HG02938 (cell line): ENCODE results near the gene IFITM10.

ENCODE experiments used
- ATAC-seq: cut with Tn5 transposase; IDR thresholded peaks from one replicate; pipeline ENCODE4 v1.9.1; 2021; ENCODE audit warnings: mild to moderate bottlenecking, moderate library complexity; ENCODE audit not compliant: unreplicated experiment

The IFITM10 gene

GRCh38 chr11:1750481-1750839 lies at the start of gene IFITM10:
Gene IFITM10, minus strand, starts transcription at chr11:1750595. Its CDS starts 153 bp downstream, at chr11:1750442.
- no peak for ATAC-seq

- no peak for ATAC-seq
These were observed 47.2 kb upstream of the IFITM10 start for GRCh38 chr11:1797391-1798125.

- no peak for ATAC-seq
These were observed 46.1 kb upstream of the IFITM10 start for GRCh38 chr11:1796413-1797011.

GRCh38 chr11:1793081-1793480 lies 42.7 kb upstream of the IFITM10 start:
- ATAC-seq = no peak

GRCh38 chr11:1792461-1792860 lies 42.1 kb upstream of the IFITM10 start:
- ATAC-seq = no peak

GRCh38 chr11:1791912-1792311 lies 41.5 kb upstream of the IFITM10 start:
- ATAC-seq = no peak

- no peak for ATAC-seq
These were observed 36.1 kb upstream of the IFITM10 start for GRCh38 chr11:1786466-1786865.

- ATAC-seq = no peak
These were observed 35.5 kb upstream of the IFITM10 start for GRCh38 chr11:1785749-1786413.

GRCh38 chr11:1784761-1785650 lies 34.6 kb upstream of the IFITM10 start:
- ATAC-seq = no peak

- no peak for ATAC-seq
These were observed 33.5 kb upstream of the IFITM10 start for GRCh38 chr11:1783725-1784529.

- ATAC-seq = no peak
These were observed 32.7 kb upstream of the IFITM10 start for GRCh38 chr11:1782831-1783724.

GRCh38 chr11:1782031-1782590 lies 31.7 kb upstream of the IFITM10 start:
- no peak for ATAC-seq

- no peak for ATAC-seq
These were observed 31.2 kb upstream of the IFITM10 start for GRCh38 chr11:1781593-1781975.

GRCh38 chr11:1780700-1781592 lies 30.6 kb upstream of the IFITM10 start:
- no peak for ATAC-seq

GRCh38 chr11:1779806-1780699 lies 29.7 kb upstream of the IFITM10 start:
- ATAC-seq = no peak

- ATAC-seq = no peak
These were observed 28.8 kb upstream of the IFITM10 start for GRCh38 chr11:1779034-1779805.
